Iris pigment epithelial cell (primary cell): ENCODE results near the gene LPAR1.

ENCODE experiments used
- DNase-seq: peaks from one replicate; pipeline ENCODE4 v3.0.0-alpha.2; 2011; ENCODE audit warnings: low read depth

The LPAR1 gene

GRCh38 chr9:110919609-110920008 is 118.7 kb downstream of the LPAR1 start:
- peak; percentile 82 for DNase-seq

GRCh38 chr9:110919050-110919435 is 119.2 kb downstream of the LPAR1 start:
- DNase-seq: no peak

- DNase-seq: peak; percentile 92
Observed at GRCh38 chr9:110918316-110919049, 119.8 kb downstream of the LPAR1 start.

- DNase-seq: peak; percentile 63
Observed at GRCh38 chr9:110916403-110916802, 121.9 kb downstream of the LPAR1 start.

GRCh38 chr9:110912419-110913291 is 125.6 kb downstream of the LPAR1 start:
- peak; percentile 83 for DNase-seq

- DNase-seq: peak; percentile 90
Observed at GRCh38 chr9:110911659-110912418, 126.4 kb downstream of the LPAR1 start.

GRCh38 chr9:110908894-110909293 is 129.4 kb downstream of the LPAR1 start:
- no peak for DNase-seq

GRCh38 chr9:110900917-110901316 is 137.4 kb downstream of the LPAR1 start:
- DNase-seq: peak; percentile 44

- peak; percentile 61 for DNase-seq
Observed at GRCh38 chr9:110900456-110900855, 137.8 kb downstream of the LPAR1 start.

GRCh38 chr9:110898866-110899265 is 139.4 kb downstream of the LPAR1 start:
- no peak for DNase-seq

- no peak for DNase-seq
Observed at GRCh38 chr9:110898358-110898757, 139.9 kb downstream of the LPAR1 start.

- DNase-seq: peak; percentile 24
Observed at GRCh38 chr9:110897943-110898342, 140.3 kb downstream of the LPAR1 start.

GRCh38 chr9:110895147-110895905 is 142.9 kb downstream of the LPAR1 start:
- no peak for DNase-seq

- DNase-seq: no peak
Observed at GRCh38 chr9:110894731-110895130, 143.5 kb downstream of the LPAR1 start.

- DNase-seq: no peak
Observed at GRCh38 chr9:110892689-110893088, 145.6 kb downstream of the LPAR1 start.

GRCh38 chr9:110891760-110892159 is 146.5 kb downstream of the LPAR1 start:
- peak; percentile 29 for DNase-seq

GRCh38 chr9:110890416-110890815 is 147.9 kb downstream of the LPAR1 start:
- no peak for DNase-seq

- DNase-seq: peak; percentile 51
Observed at GRCh38 chr9:110887276-110887675, 151.0 kb downstream of the LPAR1 start.

GRCh38 chr9:110886832-110887231 is 151.4 kb downstream of the LPAR1 start:
- peak; percentile 85 for DNase-seq

- DNase-seq: peak; percentile 94
Observed at GRCh38 chr9:110880189-110880588, 158.1 kb downstream of the LPAR1 start.

GRCh38 chr9:110877374-110877773 is 160.9 kb downstream of the LPAR1 start:
- no peak for DNase-seq

- DNase-seq: no peak
Observed at GRCh38 chr9:110876929-110877328, 161.3 kb downstream of the LPAR1 start.
